ENCODE data around the gene DDIT4L.
"Not testable (repeated sequence)": the region's sequence is repeated elsewhere in the genome, so short reads cannot be mapped to it uniquely, and the experiment has no call there.

DDIT4L gene

GRCh38 chr4:100166297-100167039 is 23.8 kb downstream of the DDIT4L start:
- DNase-seq (ENCODE audit: extremely low read depth in 1 of 2, low read depth in 1 of 2): no peak

GRCh38 chr4:100165809-100166208 is 24.5 kb downstream of the DDIT4L start:
- no peak for DNase-seq (ENCODE audit: extremely low read depth in 1 of 2, low read depth in 1 of 2)

GRCh38 chr4:100164808-100165760 is 25.2 kb downstream of the DDIT4L start:
- DNase-seq (ENCODE audit: extremely low read depth in 1 of 2, low read depth in 1 of 2): no peak

GRCh38 chr4:100162027-100162685 is 28.1 kb downstream of the DDIT4L start:
- no peak for DNase-seq (ENCODE audit: extremely low read depth in 1 of 2, low read depth in 1 of 2)

DNA sequence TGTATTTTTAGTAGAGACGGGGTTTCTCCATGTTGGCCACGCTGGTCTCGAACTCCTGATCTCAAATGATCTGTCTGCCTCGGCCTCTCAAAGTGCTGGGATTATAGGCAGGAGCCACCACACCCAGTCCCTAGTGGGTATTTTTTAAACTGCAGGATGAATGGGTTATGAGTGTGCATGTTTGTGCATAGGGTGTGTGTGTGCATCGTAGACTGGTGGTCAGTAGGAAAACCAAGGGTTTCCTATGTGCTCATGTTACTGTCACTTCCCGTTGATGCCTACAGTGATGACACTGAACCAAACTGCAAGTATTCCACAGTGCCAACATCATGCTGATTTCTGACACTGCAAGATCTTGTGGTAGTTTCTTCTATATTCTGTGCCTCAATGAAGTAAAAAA is 41.1 kb downstream of the DDIT4L start:
- DNase-seq (ENCODE audit: extremely low read depth in 1 of 2, low read depth in 1 of 2): no peak

- no peak for DNase-seq (ENCODE audit: extremely low read depth in 1 of 2, low read depth in 1 of 2)
Measured at GRCh38 chr4:100147684-100148083, 42.6 kb downstream of the DDIT4L start.

- no peak for DNase-seq (ENCODE audit: extremely low read depth in 1 of 2, low read depth in 1 of 2)
Measured at GRCh38 chr4:100147198-100147597, 43.1 kb downstream of the DDIT4L start.

DNA sequence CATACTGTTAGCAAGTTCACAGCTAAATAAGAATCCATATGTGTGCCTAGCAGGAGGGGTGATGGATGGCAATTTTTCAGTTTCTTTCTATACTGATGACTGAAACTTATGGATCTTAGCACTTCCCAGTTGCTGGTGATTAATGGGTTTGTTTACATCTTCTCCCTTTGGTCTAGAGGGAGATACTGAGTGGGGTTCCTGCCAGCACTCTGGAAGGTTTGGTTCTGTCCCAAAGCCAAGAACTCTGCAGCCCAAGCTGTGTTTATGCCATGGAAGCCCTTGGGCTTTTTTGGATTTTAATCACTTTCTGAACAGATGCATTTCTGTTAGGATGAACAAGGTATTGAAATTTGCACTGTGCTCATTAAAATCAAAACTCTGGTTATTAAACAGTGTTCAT is 43.5 kb downstream of the DDIT4L start:
- no peak for DNase-seq (ENCODE audit: extremely low read depth in 1 of 2, low read depth in 1 of 2)

DNA sequence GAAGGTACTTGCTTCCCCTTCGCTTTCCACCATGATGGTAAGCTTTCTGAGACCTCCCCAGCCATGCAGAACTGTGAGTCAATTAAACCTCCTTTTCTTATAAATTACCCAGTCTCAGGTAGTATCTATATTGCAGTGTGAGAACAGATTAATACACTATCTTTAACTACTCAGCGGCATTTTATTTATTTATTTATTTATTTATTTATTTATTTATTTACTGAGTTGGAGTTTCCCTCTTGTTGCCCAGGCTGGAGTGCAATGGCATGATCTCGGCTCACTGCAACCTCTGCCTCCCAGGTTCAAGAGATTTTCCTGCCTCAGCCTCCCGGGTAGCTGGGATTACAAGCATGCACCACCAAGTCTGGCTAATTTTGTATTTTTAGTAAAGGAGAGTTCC is 52.9 kb downstream of the DDIT4L start:
- DNase-seq (ENCODE audit: extremely low read depth in 1 of 2, low read depth in 1 of 2): not testable (repeated sequence)
